AG04450 (cell line): ENCODE measurements around the gene FOSB. TPM values are rescaled to one million over a fixed set of nuclear protein-coding genes. Genes with fewer than 3 reads are reported as not detected.

Source experiments
- CTCF ChIA-PET: fragments of 300-600, 350-600 bp; formaldehyde crosslinking; extraction: SDS; loops from one replicate; lab custom pipeline; 2022; ENCODE audit warnings: antibody characterized with exemption, inconsistent platforms; lab: Charles Lee
- POLR2A ChIA-PET: fragments of 350-600 bp; formaldehyde crosslinking; extraction: SDS; loops from one replicate; lab custom pipeline; 2021; ENCODE audit warnings: antibody characterized with exemption, inconsistent platforms; lab: Yijun Ruan, JAX
- DNase-seq: peaks from one replicate; pipeline ENCODE4 v3.0.0-alpha.2; 2011; ENCODE audit warnings: low read depth, low spot score
- H3K27ac ChIP-seq: one replicate; pipeline ENCODE4 v1.5.1; 2012; ENCODE audit warnings: low read depth, low read length, control low read depth
- H3K27me3 ChIP-seq: one replicate; pipeline ENCODE4 v1.6.0; 2012; ENCODE audit warnings: low read length; ENCODE audit not compliant: control insufficient read depth, insufficient read depth
- H3K4me3 ChIP-seq: 2 replicates; pipeline ENCODE4 v1.5.1; 2011; ENCODE audit warnings: mild to moderate bottlenecking, low read depth, low read length, control low read depth
- H3K9me3 ChIP-seq: 2 replicates; pipeline ENCODE4 v1.5.1; 2012; ENCODE audit warnings: low read length; ENCODE audit not compliant: control insufficient read depth, insufficient read depth
- CTCF ChIP-seq: IDR thresholded peaks from 2 replicates; pipeline ENCODE4 v1.5.1; 2011; ENCODE audit warnings: low read depth, low read length, control low read depth, inconsistent platforms
- polyA plus RNA-seq: library from polyadenylated mRNA; depleted of rRNA; stranded (reverse); fragments of >200 nt; gene quantifications from 2 replicates; pipeline ENCODE4 v1.2.3, GENCODE V29; 2011

Gene FOSB
- polyA plus RNA-seq, 1 experiment: 1.3 TPM

- POLR2A ChIA-PET: interaction anchor here (0.6 kb wide), 1 partner anchor 42 kb away, joined by 11 read pairs; no protein-coding TSS in a partner anchor
- peak overlapping the region; percentile 39 for H3K27ac ChIP-seq
- no peak for TF ChIP-seq CTCF
- H3K27me3 ChIP-seq: no peaks in the 10 kb centered on the region
- CTCF ChIA-PET: interaction anchor here (0.6 to 1.5 kb wide), 5 partner anchors 8 to 137 kb away, joined by 3 to 5 read pairs (median 4); no protein-coding TSS in a partner anchor
- peak overlapping the region; percentile 69 for H3K4me3 ChIP-seq
- no peak for DNase-seq
- no peaks in the 10 kb centered on the region for H3K9me3 ChIP-seq
Measured at GRCh38 chr19:45492627-45493470, 25.1 kb downstream of the FOSB start.

- ChIA-PET CTCF (interaction anchor here (0.6 to 6.9 kb wide), 4 partner anchors 8 to 186 kb away, joined by 5 to 54 read pairs (median 7); no protein-coding TSS in a partner anchor), POLR2A (interaction anchor here (0.6 kb wide), 1 partner anchor 9 kb away, joined by 3 read pairs; no protein-coding TSS in a partner anchor)
- no peak overlapping the region for H3K27ac ChIP-seq
- no peak overlapping the region for H3K4me3 ChIP-seq
- peaks cover 3% of the 10 kb centered on the region; the same call in 1 of the 2 replicates for H3K9me3 ChIP-seq
- no peak for DNase-seq
- H3K27me3 ChIP-seq: peaks cover 2% of the 10 kb centered on the region
- no peak for TF ChIP-seq CTCF
Measured at GRCh38 chr19:45494261-45494916, 26.6 kb downstream of the FOSB start.

GRCh38 chr19:45495178-45495577, 27.4 kb downstream of the FOSB start:
- no peak for DNase-seq
- Histone ChIP-seq H3K9me3 (peaks cover 3% of the 10 kb centered on the region; the same call in 1 of the 2 replicates), H3K27me3 (peaks cover 4% of the 10 kb centered on the region), H3K4me3 (no peak overlapping the region), H3K27ac (no peak overlapping the region)
- TF ChIP-seq CTCF: no peak
- CTCF ChIA-PET: interaction anchor here (0.6 to 6.9 kb wide), 4 partner anchors 9 to 185 kb away, joined by 5 to 54 read pairs (median 7); no protein-coding TSS in a partner anchor
- POLR2A ChIA-PET: interaction anchor here (0.5 to 0.7 kb wide), 2 partner anchors 13 to 16 kb away, joined by 3 to 5 read pairs; no protein-coding TSS in a partner anchor

GRCh38 chr19:45496349-45496953, 28.7 kb downstream of the FOSB start:
- H3K27ac ChIP-seq: no peak overlapping the region
- peak overlapping the region; percentile 74 for H3K4me3 ChIP-seq
- ChIA-PET POLR2A (interaction anchor here (1.5 kb wide), 1 partner anchor 11 kb away, joined by 7 read pairs; no protein-coding TSS in a partner anchor), CTCF (interaction anchor here (1.1 to 6.9 kb wide), 2 partner anchors 11 to 57 kb away, joined by 5 to 54 read pairs; no protein-coding TSS in a partner anchor)
- H3K27me3 ChIP-seq: peaks cover 4% of the 10 kb centered on the region
- no peak for TF ChIP-seq CTCF
- no peak for DNase-seq
- peaks cover 3% of the 10 kb centered on the region; the same call in 1 of the 2 replicates for H3K9me3 ChIP-seq
